GM18873 (cell line): ENCODE measurements around the gene CDH20.
"Not testable (repeated sequence)": the region's sequence is repeated elsewhere in the genome, so short reads cannot be mapped to it uniquely, and the experiment has no call there.

Source experiments
- ATAC-seq: cut with Tn5 transposase; IDR thresholded peaks from one replicate; pipeline ENCODE4 v1.9.1; 2021; ENCODE audit warnings: mild to moderate bottlenecking, moderate library complexity, moderate number of reproducible peaks; ENCODE audit not compliant: unreplicated experiment, low FRiP score

Gene CDH20

GRCh38 chr18:61340148-61340547, 6.9 kb downstream of the CDH20 start:
- no peak for ATAC-seq

DNA sequence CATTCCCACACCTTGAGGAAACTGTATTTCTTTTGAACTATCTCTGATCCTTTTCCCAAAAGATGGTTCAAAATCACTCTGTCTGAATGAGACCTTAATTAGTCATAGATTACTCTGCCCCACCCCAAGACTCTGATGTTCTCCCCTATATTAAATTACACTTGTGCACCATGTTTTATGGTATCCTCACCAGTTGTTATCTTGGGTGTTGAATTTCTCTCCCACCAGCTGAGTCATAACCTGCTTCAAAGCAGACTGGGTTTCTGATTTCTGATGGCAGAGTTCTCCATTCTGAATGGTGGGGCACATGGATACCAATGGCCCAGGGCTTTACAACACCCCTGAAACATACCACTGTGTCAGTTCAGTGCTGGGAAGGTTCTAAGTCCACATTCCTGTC, 15.0 kb downstream of the CDH20 start:
- ATAC-seq, result no peak

DNA sequence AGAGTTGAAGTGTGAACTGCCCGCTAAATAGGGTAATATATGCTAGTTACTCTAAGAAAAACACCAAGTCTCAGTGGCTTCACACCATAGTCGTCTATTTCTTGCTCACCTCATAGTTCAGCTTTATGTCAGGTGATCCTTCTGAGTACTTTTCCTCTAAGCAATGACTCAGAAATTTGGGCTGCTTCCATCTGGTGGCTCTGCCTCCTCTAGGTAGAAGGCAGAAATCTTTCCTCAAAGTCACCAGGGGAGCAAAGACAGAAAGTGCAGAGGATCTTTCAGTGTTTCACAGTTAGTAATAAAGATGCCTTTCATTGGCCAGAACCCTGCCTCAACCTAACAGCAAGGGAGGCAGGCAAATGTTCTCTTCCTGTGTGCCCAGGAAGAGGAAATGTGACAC, 17.3 kb downstream of the CDH20 start:
- ATAC-seq, result no peak

GRCh38 chr18:61352059-61352458, 18.8 kb downstream of the CDH20 start:
- ATAC-seq, result no peak

DNA sequence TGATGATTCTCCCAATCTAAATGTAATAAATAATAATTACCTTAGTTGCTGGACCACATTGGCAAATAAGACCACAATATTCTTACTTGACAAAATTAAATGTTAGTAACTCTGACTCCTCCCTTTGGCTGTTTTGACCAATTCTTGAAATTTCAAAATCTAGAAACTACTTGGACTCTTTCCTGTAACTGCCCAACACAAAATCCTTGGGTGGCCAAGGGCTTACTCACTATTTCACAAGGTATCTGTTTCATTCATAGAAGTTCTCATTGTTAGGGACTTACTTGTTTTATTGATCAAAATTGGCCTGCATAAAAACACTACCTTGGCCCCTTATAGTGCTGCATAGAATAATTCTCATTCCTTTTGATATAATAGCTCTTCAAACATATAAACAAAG, 19.4 kb downstream of the CDH20 start:
- ATAC-seq, result no peak

DNA sequence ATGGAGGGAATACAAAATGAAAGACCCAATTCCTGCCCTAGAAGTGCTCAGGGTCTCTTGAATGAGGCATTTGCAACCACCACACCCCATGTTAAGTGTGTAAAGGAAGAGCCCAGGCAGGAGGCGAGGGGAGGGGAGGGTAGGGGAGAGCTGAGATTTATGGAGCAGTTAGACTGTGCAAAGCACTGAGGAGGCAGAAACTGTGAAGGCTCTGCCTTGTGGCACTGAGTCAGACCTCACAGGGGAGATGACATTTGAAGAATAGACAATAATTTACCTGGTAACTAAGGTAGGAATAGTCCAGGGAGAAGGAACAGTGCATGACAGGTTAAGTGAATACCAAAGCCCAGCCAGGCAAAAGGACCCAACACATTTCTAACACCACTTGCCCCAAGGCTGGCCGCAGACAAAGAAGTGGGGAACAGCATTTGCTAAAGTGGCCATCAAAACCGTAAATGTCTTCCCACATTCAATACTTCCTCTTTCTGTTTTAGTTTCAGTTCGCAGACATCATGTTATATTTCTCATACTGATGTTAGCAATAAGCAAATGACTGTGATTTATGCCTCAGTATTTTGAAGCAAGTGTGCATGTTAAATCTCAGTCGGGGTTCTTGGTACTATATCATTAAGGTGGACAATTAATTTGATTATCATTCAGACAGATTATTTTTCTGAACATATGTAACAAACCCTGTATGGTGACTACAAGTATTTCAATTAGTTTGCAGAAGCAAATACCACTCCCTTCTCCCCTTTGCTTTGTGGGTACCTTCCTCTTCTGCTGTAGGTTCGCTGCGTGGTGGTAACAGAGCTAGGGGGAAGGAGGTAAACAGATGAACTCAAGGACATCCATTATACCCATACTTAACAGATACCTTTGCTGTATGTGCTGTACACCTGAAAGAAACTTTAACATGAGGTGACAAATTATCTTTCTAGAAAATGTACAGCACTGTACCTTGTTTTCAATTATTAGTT, 27.5 kb downstream of the CDH20 start:
- ATAC-seq, result peak; percentile 94

DNA sequence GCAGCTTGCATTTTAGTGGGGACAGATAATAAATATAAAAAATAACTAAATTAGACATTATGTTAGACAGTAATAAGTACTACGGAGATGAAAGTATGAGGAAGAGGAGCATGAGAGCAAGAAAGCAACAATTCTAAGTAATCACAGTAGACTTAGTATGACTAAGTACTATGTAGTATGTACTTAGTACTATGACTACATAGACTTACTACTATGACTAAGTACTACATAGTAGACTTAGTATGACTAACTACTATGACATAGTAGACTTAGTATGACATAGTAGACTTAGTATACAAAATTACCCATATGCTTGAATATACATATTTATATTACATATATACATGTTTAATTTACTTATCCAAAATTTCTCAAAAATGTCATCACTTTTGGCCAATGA, 29.3 kb downstream of the CDH20 start:
- ATAC-seq, result no peak

- ATAC-seq, result no peak
Measured at GRCh38 chr18:61364953-61365352, 31.7 kb downstream of the CDH20 start.

- ATAC-seq, result no peak
Measured at GRCh38 chr18:61368001-61368400, 34.8 kb downstream of the CDH20 start.

- ATAC-seq, result not testable (repeated sequence)
Measured at GRCh38 chr18:61369671-61370070, 36.4 kb downstream of the CDH20 start.

GRCh38 chr18:61371111-61371510, 37.9 kb downstream of the CDH20 start:
- ATAC-seq, result no peak

DNA sequence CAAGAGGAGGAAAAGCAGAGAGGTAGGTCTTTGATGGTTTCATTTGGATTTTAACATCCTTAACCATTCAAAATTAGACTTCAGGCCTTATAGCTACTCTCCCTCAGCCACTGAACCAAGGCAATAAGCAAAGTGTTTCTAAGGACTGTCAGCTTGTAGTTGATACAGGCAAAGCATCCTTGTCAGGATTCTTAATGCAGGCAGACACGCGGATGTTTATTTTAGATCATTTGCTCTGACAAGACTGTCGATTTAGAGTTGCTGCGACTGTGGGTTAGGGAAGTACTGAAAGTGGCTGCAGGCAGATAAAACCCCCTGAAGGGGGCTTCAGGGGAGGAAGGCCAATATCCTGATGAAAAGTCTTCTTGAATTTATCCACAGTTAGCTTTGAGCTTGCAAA, 46.6 kb downstream of the CDH20 start:
- no peak for ATAC-seq

DNA sequence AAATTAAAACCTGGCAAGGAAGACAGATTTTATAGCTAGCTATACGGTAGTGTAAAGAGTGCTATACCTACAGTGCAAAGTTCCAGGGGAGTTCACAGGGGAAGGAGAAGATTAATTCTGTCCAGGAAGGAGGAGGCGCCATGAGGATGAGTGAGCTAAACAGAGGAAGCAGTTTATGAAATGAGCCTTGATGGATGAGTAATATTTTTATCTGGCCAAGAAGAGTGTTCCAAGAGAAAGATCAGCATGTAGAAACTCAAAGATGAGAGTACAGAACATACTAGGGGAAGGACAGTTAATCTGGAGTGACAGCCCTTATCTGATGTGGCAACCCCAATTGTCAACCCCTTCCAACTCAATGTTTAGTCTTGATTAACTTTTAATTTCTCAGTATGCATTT, 54.8 kb downstream of the CDH20 start:
- ATAC-seq, result no peak

- no peak for ATAC-seq
Measured at GRCh38 chr18:61394983-61395382, 61.8 kb downstream of the CDH20 start.

- ATAC-seq, result no peak
Measured at GRCh38 chr18:61397222-61397621, 64.0 kb downstream of the CDH20 start.

DNA sequence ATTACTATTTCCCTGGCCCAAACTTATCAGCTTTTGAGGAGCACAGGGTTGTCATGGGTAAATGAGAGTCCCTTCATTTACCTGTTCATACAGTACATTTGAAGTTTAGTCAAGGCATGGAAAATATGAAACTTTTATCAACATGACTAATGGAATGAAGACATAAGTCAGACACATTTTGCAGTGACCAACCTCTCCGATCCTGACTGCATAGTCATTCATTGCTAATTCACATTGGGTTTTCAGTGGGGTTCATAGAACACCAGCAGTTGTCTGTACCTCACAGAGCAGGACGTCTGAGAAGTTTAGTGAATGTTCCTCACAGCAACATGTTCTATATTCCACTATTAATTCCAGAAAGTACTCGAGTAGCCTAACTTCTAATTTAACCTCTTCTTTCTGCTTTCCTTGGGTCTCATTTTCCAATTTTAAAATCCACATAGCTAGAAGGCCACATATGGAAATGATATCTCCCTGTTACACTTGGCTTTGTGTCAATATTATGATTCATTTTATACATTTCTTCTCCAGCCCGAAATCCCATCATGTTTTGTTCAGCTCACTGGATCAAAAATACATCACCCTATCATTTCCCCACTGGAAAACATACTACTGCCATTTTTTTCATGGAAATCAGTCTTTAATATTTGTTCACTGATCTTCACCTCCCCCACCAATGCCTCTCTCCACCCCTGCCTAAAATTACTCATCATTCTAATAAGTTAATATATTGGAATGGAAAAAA, 65.9 kb downstream of the CDH20 start:
- ATAC-seq, result no peak

DNA sequence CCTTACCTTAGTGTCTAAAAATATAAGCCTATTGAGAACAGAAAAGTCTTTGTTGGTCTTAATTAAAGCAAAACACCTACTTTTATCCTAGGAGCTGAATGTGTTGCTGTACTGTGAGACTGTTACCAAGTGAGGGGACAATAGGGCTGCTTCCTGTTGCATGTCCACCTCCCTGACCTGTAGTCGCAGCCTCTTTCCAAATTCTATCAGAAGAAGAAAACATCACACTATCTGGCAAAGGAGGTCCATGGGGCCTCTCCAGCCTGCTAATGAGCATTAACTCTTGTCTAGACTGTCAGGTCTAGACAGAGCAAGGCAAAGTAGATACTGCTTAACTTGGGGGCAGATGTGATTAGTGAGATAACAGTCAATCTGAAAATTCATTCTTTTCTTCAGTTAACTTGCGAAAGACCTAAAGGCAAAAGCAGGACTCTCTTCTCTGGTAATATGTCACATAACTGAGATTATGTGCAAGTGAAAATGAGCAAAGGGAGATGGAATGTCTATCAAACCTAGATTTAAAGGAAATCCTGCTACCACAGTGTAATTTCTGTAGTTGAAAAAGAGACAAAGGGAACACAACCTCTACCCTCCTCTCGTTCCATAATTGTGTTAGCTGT, 66.9 kb downstream of the CDH20 start:
- no peak for ATAC-seq

DNA sequence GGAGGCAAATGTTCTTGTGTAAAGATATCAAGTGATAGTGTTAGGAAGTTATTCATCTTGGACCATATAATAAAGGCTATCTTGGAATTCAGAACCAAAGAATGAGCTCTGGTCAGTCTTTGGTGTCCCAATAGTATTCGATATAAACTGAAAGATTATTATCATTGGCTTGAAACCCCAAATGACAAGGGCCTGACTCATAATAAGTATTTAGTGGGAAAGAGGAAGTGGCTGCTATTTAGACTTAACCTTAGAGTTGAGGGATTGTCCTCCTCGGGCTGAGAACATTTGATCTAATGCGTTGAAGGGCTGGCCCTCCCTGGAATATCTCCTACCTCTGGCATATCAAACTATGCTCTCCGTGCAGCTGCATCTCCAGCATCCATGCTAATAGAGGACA, 67.5 kb downstream of the CDH20 start:
- ATAC-seq, result no peak

- no peak for ATAC-seq
Measured at GRCh38 chr18:61402726-61403125, 69.5 kb downstream of the CDH20 start.

- no peak for ATAC-seq
Measured at GRCh38 chr18:61413396-61413795, 80.2 kb downstream of the CDH20 start.

DNA sequence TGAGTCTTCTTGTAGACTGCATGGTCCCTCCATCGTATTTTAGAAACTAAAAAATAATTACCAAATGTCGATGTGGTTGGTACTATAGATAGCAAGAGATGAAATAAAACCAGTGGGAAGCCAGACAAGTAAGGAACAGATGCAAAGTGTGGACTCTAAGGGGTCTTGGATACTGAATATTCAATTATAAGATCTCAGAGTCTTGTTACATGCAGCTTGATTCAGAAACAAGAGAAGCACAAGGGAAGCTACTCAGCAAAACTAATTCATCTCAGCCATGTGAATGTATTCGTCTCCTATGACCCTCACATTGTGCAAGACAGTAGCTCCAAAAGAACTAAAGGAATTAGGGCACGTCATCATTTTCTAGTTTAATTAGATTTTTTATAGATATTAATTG, 80.9 kb downstream of the CDH20 start:
- no peak for ATAC-seq
